ENCODE measurements around the gene ZNF670. TPM values are rescaled to one million over a fixed set of nuclear protein-coding genes. Genes with fewer than 3 reads are reported as not detected.

The ZNF670 gene
- total and polyA plus RNA-seq, 2 experiments from 2014 or later, result 1.4 to 2.8 TPM

DNA sequence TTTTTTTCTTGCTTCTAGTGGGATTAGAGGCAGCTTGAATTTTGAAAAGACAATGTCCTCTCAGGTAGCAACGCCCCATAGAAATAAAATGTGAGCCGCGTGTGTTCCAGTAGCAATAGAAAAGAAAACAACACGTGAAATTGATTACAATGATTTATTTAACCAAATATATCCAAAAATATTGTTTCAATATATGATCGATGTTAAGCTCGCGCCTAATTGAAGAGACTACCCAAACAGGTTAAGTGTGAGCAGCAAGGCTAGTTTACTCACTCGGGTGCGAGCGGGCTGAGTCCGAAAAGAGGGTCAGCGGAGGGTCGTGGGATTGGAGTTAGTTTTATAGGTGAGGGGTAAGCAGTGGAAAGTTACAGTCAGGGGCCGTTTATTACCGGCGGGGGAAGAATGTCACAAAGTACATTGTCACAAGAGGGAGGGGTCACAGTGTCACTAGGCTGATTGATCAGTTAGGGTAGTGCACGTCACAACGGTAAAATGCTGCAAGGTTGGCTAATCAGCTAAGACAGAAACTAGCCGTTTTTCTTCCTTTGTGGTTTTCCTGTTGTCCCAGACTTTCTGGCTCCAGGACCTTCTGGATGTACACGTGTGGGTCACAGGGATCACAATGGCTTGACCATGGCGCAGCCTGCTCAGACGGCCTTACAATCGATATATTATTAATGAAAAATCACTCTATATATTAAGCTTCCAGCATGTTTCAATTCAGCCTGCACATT lies 697 bp upstream of the ZNF670 start:
- no peak overlapping the region for H3K27ac ChIP-seq
- no peaks in the 10 kb centered on the region for H4K20me1 ChIP-seq (ENCODE audit: insufficient read depth)
- H3K9me2 ChIP-seq (ENCODE audit: insufficient read depth), result no peaks in the 10 kb centered on the region
- H3K9me3 ChIP-seq (ENCODE audit: low read depth), result no peaks in the 10 kb centered on the region
- H2AFZ ChIP-seq, result peak overlapping the region; percentile 98
- H3K36me3 ChIP-seq (ENCODE audit: low read depth), result no peaks in the 10 kb centered on the region
- H3K4me2 ChIP-seq (ENCODE audit: unreplicated experiment), result peak overlapping the region; percentile 96
- in situ Hi-C loops (cut with MboI), result no loop called here
- H3F3A ChIP-seq (ENCODE audit: insufficient read depth), result no peaks in the 10 kb centered on the region
- no peak for TF ChIP-seq EZH2phosphoT487 (IDR thresholded peaks at IDR 0.05; ENCODE audit: insufficient read depth, low read depth)
- TF ChIP-seq EZH2 (IDR thresholded peaks at IDR 0.05; ENCODE audit: insufficient read depth, poor library complexity, severe bottlenecking), result no peak
- peak overlapping the region; percentile 86 for H3K9ac ChIP-seq
- peak overlapping the region; percentile 96 for H3K4me3 ChIP-seq
- WGBS, 2 experiments (ENCODE audit: low coverage in 1 of 2, low lambda C conversion rate in 2 of 2, missing lambda C conversion rate in 2 of 2), result 19 to 20% methylated on average over 23 of the region's 23 CpGs
- no peaks in the 10 kb centered on the region for H3K27me3 ChIP-seq (replicated peaks; ENCODE audit: insufficient read depth)
- DNase-seq, result no peak
- 0 out of 2 replicates have a peak, but pooled peaks cover 17% of the 10 kb centered on the region for H3K79me2 ChIP-seq (ENCODE audit: insufficient read depth)
- H3K4me1 ChIP-seq (ENCODE audit: insufficient read depth), result peaks cover 10% of the 10 kb centered on the region

DNA sequence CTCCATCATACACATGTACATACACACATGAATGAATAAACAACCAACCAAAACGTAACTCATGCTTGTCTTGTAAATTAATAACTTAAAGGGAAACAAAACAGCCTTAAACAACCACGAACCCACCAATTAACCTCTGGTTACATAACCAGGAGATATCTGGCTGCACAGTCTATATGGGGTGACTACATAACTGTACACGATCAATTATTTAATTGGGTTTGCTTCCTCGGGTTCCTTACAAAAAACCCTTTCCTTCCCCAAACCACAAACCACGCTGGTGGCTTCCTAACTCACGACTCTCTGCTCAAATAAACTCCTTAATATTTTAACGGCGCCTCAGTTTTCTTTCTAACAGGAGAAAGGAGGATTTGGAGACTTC lies 744 bp downstream of the ZNF670 start:
- no peak for TF ChIP-seq EZH2 (IDR thresholded peaks at IDR 0.05; ENCODE audit: insufficient read depth, poor library complexity, severe bottlenecking)
- no peak for TF ChIP-seq EZH2phosphoT487 (IDR thresholded peaks at IDR 0.05; ENCODE audit: insufficient read depth, low read depth)
- Histone ChIP-seq H3F3A (ENCODE audit: insufficient read depth) (no peaks in the 10 kb centered on the region), H2AFZ (peak overlapping the region; percentile 98), H3K4me2 (ENCODE audit: unreplicated experiment) (peak overlapping the region; percentile 96), H3K36me3 (ENCODE audit: low read depth) (no peaks in the 10 kb centered on the region), H3K27ac (no peak overlapping the region), H3K79me2 (ENCODE audit: insufficient read depth) (peaks cover 24% of the 10 kb centered on the region; the same call in 1 of the 2 replicates), H4K20me1 (ENCODE audit: insufficient read depth) (no peaks in the 10 kb centered on the region), H3K4me3 (peak overlapping the region; percentile 96), H3K27me3 (replicated peaks; ENCODE audit: insufficient read depth) (no peaks in the 10 kb centered on the region), H3K4me1 (ENCODE audit: insufficient read depth) (peaks cover 10% of the 10 kb centered on the region), H3K9me2 (ENCODE audit: insufficient read depth) (no peaks in the 10 kb centered on the region), H3K9ac (peak overlapping the region; percentile 86), H3K9me3 (ENCODE audit: low read depth) (no peaks in the 10 kb centered on the region)
- DNase-seq, result peak; percentile 45
- in situ Hi-C loops (cut with MboI), result no loop called here
- 2 to 3% methylated on average over 8 of the region's 8 CpGs for WGBS, 2 experiments (ENCODE audit: low coverage in 1 of 2, low lambda C conversion rate in 2 of 2, missing lambda C conversion rate in 2 of 2)

DNA sequence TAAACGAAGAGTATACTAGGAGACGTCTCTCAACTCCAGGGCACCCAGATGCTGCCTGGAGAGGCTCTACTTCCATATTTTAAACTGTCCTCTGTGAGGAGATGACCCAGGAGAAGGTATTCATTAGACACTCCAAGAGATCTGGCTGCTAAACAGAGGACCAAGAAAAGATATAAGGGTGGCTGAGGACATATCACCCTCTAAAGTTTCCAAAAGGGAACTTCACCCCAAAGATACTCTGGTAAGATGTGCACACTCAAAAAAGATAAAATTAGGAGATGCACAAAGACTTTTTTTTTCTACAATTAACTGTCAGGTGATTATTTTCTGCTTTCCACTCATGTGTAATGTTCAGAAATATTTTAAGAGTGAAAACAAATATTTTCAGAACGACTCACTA lies 1.4 kb downstream of the ZNF670 start:
- H3K79me2 ChIP-seq (ENCODE audit: insufficient read depth), result peaks cover 24% of the 10 kb centered on the region; the same call in 1 of the 2 replicates
- peak overlapping the region; percentile 96 for H3K4me2 ChIP-seq (ENCODE audit: unreplicated experiment)
- peak overlapping the region; percentile 96 for H3K4me3 ChIP-seq
- H3K27ac ChIP-seq, result no peak overlapping the region
- peak; percentile 36 for DNase-seq
- no peaks in the 10 kb centered on the region for H3K9me3 ChIP-seq (ENCODE audit: low read depth)
- no peaks in the 10 kb centered on the region for H3K9me2 ChIP-seq (ENCODE audit: insufficient read depth)
- 69 to 70% methylated on average over 3 of the region's 3 CpGs for WGBS, 2 experiments (ENCODE audit: low coverage in 1 of 2, low lambda C conversion rate in 2 of 2, missing lambda C conversion rate in 2 of 2)
- no peaks in the 10 kb centered on the region for H3K36me3 ChIP-seq (ENCODE audit: low read depth)
- peak overlapping the region; percentile 98 for H2AFZ ChIP-seq
- in situ Hi-C loops (cut with MboI), result no loop called here
- no peaks in the 10 kb centered on the region for H4K20me1 ChIP-seq (ENCODE audit: insufficient read depth)
- TF ChIP-seq EZH2phosphoT487 (IDR thresholded peaks at IDR 0.05; ENCODE audit: insufficient read depth, low read depth) (no peak), EZH2 (IDR thresholded peaks at IDR 0.05; ENCODE audit: insufficient read depth, poor library complexity, severe bottlenecking) (no peak)
- peaks cover 10% of the 10 kb centered on the region for H3K4me1 ChIP-seq (ENCODE audit: insufficient read depth)
- H3K9ac ChIP-seq, result peak overlapping the region; percentile 86
- no peaks in the 10 kb centered on the region for H3K27me3 ChIP-seq (replicated peaks; ENCODE audit: insufficient read depth)
- H3F3A ChIP-seq (ENCODE audit: insufficient read depth), result no peaks in the 10 kb centered on the region

DNA sequence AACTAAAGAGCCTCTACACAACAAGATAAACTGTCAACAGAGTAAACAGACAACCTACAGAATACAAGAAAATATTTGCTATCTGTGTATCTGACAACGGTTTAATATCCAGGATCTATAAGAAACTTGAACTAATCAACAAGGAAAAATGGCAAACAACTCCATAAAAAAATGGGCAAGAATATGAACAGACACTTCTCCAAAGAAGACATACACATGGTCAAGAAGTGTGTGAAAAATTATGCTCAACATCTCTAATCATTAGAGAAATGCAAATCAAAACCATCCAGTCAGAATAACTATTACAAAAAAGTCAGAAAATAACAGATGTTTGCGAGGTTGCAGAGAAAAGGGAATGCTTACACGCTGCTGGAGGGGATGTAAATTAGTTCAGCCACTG lies 8.0 kb downstream of the ZNF670 start:
- no peaks in the 10 kb centered on the region for H3F3A ChIP-seq (ENCODE audit: insufficient read depth)
- in situ Hi-C loops (cut with MboI), result no loop called here
- H3K79me2 ChIP-seq (ENCODE audit: insufficient read depth), result peaks cover 41% of the 10 kb centered on the region
- H2AFZ ChIP-seq, result no peak overlapping the region
- no peak overlapping the region for H3K9ac ChIP-seq
- H4K20me1 ChIP-seq (ENCODE audit: insufficient read depth), result no peaks in the 10 kb centered on the region
- no peak overlapping the region for H3K27ac ChIP-seq
- H3K36me3 ChIP-seq (ENCODE audit: low read depth), result no peaks in the 10 kb centered on the region
- H3K9me2 ChIP-seq (ENCODE audit: insufficient read depth), result no peaks in the 10 kb centered on the region
- H3K27me3 ChIP-seq (replicated peaks; ENCODE audit: insufficient read depth), result no peaks in the 10 kb centered on the region
- TF ChIP-seq EZH2phosphoT487 (IDR thresholded peaks at IDR 0.05; ENCODE audit: insufficient read depth, low read depth), result no peak
- no peak for TF ChIP-seq EZH2 (IDR thresholded peaks at IDR 0.05; ENCODE audit: insufficient read depth, poor library complexity, severe bottlenecking)
- 54 to 68% methylated on average over 3 of the region's 3 CpGs for WGBS, 2 experiments (ENCODE audit: low coverage in 1 of 2, low lambda C conversion rate in 2 of 2, missing lambda C conversion rate in 2 of 2)
- no peak overlapping the region for H3K4me2 ChIP-seq (ENCODE audit: unreplicated experiment)
- H3K9me3 ChIP-seq (ENCODE audit: low read depth), result no peaks in the 10 kb centered on the region
- DNase-seq, result no peak
- no peak overlapping the region for H3K4me3 ChIP-seq
- no peaks in the 10 kb centered on the region for H3K4me1 ChIP-seq (ENCODE audit: insufficient read depth)

All from GM23248 (cell line).